GM12878 (cell line): Measurements from ENCODE around the gene SLC19A1. TPM values are rescaled to one million over a fixed set of nuclear protein-coding genes. Genes with fewer than 3 reads are reported as not detected.

Source experiments
- ATF3 ChIP-seq: IDR thresholded peaks from 2 replicates; pipeline ENCODE4 v1.6.1; 2011; ENCODE audit warnings: low read depth, mild to moderate bottlenecking, low read length, moderate library complexity, borderline replicate concordance; ENCODE audit errors: extremely low read depth
- BMI1 ChIP-seq: fragments of 450-650 bp; IDR thresholded peaks from 2 replicates; pipeline ENCODE4 v1.6.1; 2016; ENCODE audit warnings: mild to moderate bottlenecking, moderate library complexity, borderline replicate concordance
- BRCA1 ChIP-seq: IDR thresholded peaks from 2 replicates; pipeline ENCODE4 v1.6.1; 2011; ENCODE audit warnings: low read depth, low read length, improper control_type of control experiment
- CBFB ChIP-seq: IDR thresholded peaks from 2 replicates; pipeline ENCODE4 v1.6.1; 2016; ENCODE audit warnings: antibody characterized with exemption, low read depth
- E2F8 ChIP-seq: fragments of 450-650 bp; IDR thresholded peaks from 2 replicates; pipeline ENCODE4 v1.6.1; 2018; ENCODE audit warnings: mild to moderate bottlenecking, low read depth, moderate library complexity; ENCODE audit not compliant: partially characterized antibody
- FOS ChIP-seq: IDR thresholded peaks from 3 replicates; pipeline ENCODE4 v1.6.1; 2011; ENCODE audit warnings: borderline replicate concordance; ENCODE audit not compliant: insufficient read length; ENCODE audit errors: extremely low read depth
- GATAD2B ChIP-seq: fragments of 450-650 bp; conservative IDR thresholded peaks from 2 replicates; pipeline ENCODE4 v1.6.1; 2017; ENCODE audit warnings: low read depth, mild to moderate bottlenecking, moderate library complexity
- HDGF ChIP-seq: fragments of 450-650 bp; IDR thresholded peaks from 2 replicates; pipeline ENCODE4 v1.6.1; 2016; ENCODE audit warnings: antibody characterized with exemption
- MAX ChIP-seq: IDR thresholded peaks from 2 replicates; pipeline ENCODE4 v1.6.1; 2012; ENCODE audit warnings: low read depth, low read length, improper control_type of control experiment
- MEF2A ChIP-seq: IDR thresholded peaks from 2 replicates; pipeline ENCODE4 v1.6.1; 2011; ENCODE audit warnings: low read depth, mild to moderate bottlenecking, low read length, moderate library complexity; ENCODE audit not compliant: insufficient read depth
- MLLT1 ChIP-seq: fragments of 450-650 bp; IDR thresholded peaks from 2 replicates; pipeline ENCODE4 v1.6.1; 2016; ENCODE audit warnings: mild to moderate bottlenecking
- NR2C1 ChIP-seq: fragments of 450-650 bp; IDR thresholded peaks from 2 replicates; pipeline ENCODE4 v1.6.1; 2017; ENCODE audit warnings: antibody characterized with exemption, mild to moderate bottlenecking, moderate library complexity
- NRF1 ChIP-seq: conservative IDR thresholded peaks from 2 replicates; pipeline ENCODE4 v1.6.1; 2011; ENCODE audit warnings: mild to moderate bottlenecking, low read depth, low read length, improper control_type of control experiment
- RBBP5 ChIP-seq: fragments of 200-600 bp; sonication (generic); conservative IDR thresholded peaks from 2 replicates; pipeline ENCODE4 v1.6.1; 2016
- RELA ChIP-seq: fragments of 450-650 bp; IDR thresholded peaks from 2 replicates; pipeline ENCODE4 v1.8.0; 2014; ENCODE audit warnings: borderline replicate concordance; ENCODE audit not compliant: partially characterized antibody
- RELB ChIP-seq: fragments of 450-650 bp; IDR thresholded peaks from 2 replicates; pipeline ENCODE4 v1.6.1; 2017; ENCODE audit warnings: low read depth, mild to moderate bottlenecking, moderate library complexity
- SKIL ChIP-seq: fragments of 450-650 bp; IDR thresholded peaks from 2 replicates; pipeline ENCODE4 v1.6.1; 2017; ENCODE audit warnings: mild to moderate bottlenecking, low read depth, inconsistent platforms; ENCODE audit not compliant: poor library complexity, severe bottlenecking
- ZNF217 ChIP-seq: fragments of 450-650 bp; IDR thresholded peaks from 2 replicates; pipeline ENCODE4 v1.6.1; 2017; ENCODE audit warnings: antibody characterized with exemption, mild to moderate bottlenecking
- ZNF384 ChIP-seq: IDR thresholded peaks from 2 replicates; pipeline ENCODE4 v1.6.1; 2012; ENCODE audit warnings: low read depth, mild to moderate bottlenecking, low read length, improper control_type of control experiment, borderline replicate concordance
- ZNF622 ChIP-seq: fragments of 450-650 bp; IDR thresholded peaks from 2 replicates; pipeline ENCODE4 v1.6.1; 2017; ENCODE audit warnings: mild to moderate bottlenecking, inconsistent platforms
- polyA plus RNA-seq, 11 experiments: library from polyadenylated mRNA; depleted of rRNA in 4 of 11; unstranded in 6 of 11; stranded (reverse) in 5 of 11; fragments of >200 nt; fragmentation: Nextera tagmentation in 4 of 11; fragmentation: Illumina TruSeq in 1 of 11; extraction: Ambion mirVana in 4 of 11; extraction: Trizol in 1 of 11; gene quantifications; 1 replicate in 1 of 11; 2 replicates in 10 of 11; pipeline versions ENCODE4 v1.2.1 to v1.2.3, GENCODE V29; 2011 to 2016; ENCODE audit warnings: inconsistent platforms in 2 of 11, missing spikeins in 2 of 11, low read depth in 1 of 11
- total RNA-seq, 4 experiments: library from RNA; depleted of rRNA in 3 of 4; stranded (reverse); fragments of >200 nt in 3 of 4; fragmentation: Illumina TruSeq in 1 of 4; extraction: Trizol in 1 of 4; gene quantifications; 2 replicates each; pipeline versions ENCODE4 v1.2.1 to v1.2.3, GENCODE V29; 2013 to 2021

Gene SLC19A1
- total and polyA plus RNA-seq, 10 of the 15 experiments (the other 5 are each of a cell fraction or from before 2014, with no cell fraction given): 0.42 to 49.7 (median 12.2) TPM

GRCh38 chr21:45478115-45478801, 64.0 kb downstream of the SLC19A1 start (continued):
- TF ChIP-seq NRF1 (no peak), ZNF384 (no peak), HDGF (no peak), RELB (no peak), E2F8 (no peak), ATF3 (no peak), MAX (no peak), RELA (no peak), MEF2A (no peak), GATAD2B (peak; percentile 34; the same call in 1 of the 2 replicates), NR2C1 (no peak), CBFB (no peak), FOS (no peak), SKIL (peak; percentile 98), BRCA1 (no peak), ZNF217 (no peak), MLLT1 (0 out of 2 replicates have a peak, but pooled peaks have one; percentile 17), RBBP5 (no peak), BMI1 (no peak), ZNF622 (no peak)
